K562 (cell line): ENCODE data around the gene UQCRHL. TPM values are rescaled to one million over a fixed set of nuclear protein-coding genes. Genes with fewer than 3 reads are reported as not detected.
A peak's percentile ranks its signal among the peaks of the same experiment; 100 is the strongest.

Source experiments
- ARID3A ChIP-seq: IDR thresholded peaks from 2 replicates; pipeline ENCODE4 v1.6.1; 2012; ENCODE audit warnings: low read depth, low read length, improper control_type of control experiment, borderline replicate concordance
- CGGBP1 ChIP-seq: fragments of 250-450 bp; sonication (Bioruptor Pico); IDR thresholded peaks from 2 replicates; pipeline ENCODE4 v1.9.0; 2021; ENCODE audit warnings: mild to moderate bottlenecking
- CREM ChIP-seq: IDR thresholded peaks from 2 replicates; pipeline ENCODE4 v1.6.1; 2014; ENCODE audit warnings: antibody characterized with exemption, low read depth
- ETV1 ChIP-seq: fragments of 450-650 bp; conservative IDR thresholded peaks from 2 replicates; pipeline ENCODE4 v1.6.1; 2016; ENCODE audit warnings: missing genetic modification characterization, control low read depth, low read depth, missing compliant biosample characterization
- GATAD2B ChIP-seq: fragments of 450-650 bp; IDR thresholded peaks from 2 replicates; pipeline ENCODE4 v1.6.1; 2017; ENCODE audit warnings: mild to moderate bottlenecking, borderline replicate concordance
- IRF2 ChIP-seq: sonication (generic); formaldehyde crosslinking; IDR thresholded peaks from 2 replicates; pipeline ENCODE4 v1.8.1; 2022; ENCODE audit warnings: mild to moderate bottlenecking, missing genetic modification reagents
- MTA1 ChIP-seq: fragments of 450-650 bp; IDR thresholded peaks from 2 replicates; pipeline ENCODE4 v1.6.1; 2017; ENCODE audit warnings: borderline replicate concordance
- NONO ChIP-seq, 2 experiments: fragments of 200-400 bp in 1 of 2; fragments of 450-650 bp in 1 of 2; formaldehyde crosslinking in 1 of 2; IDR thresholded peaks; 2 replicates each; pipeline ENCODE4 v1.6.1; 2017; ENCODE audit warnings: low read depth in 2 of 2, mild to moderate bottlenecking in 2 of 2, moderate library complexity in 2 of 2, low read length in 1 of 2
- PHB2 ChIP-seq: fragments of 450-650 bp; IDR thresholded peaks from 2 replicates; pipeline ENCODE4 v1.6.1; 2017; ENCODE audit warnings: low read depth
- PML ChIP-seq: IDR thresholded peaks from 2 replicates; pipeline ENCODE4 v1.6.1; 2012; ENCODE audit warnings: low read length, inconsistent platforms
- PRPF4 ChIP-seq: fragments of 200-400 bp; formaldehyde crosslinking; IDR thresholded peaks from one replicate; pipeline ENCODE4 v1.6.1; 2017; ENCODE audit warnings: low read length, low read depth, mild to moderate bottlenecking; ENCODE audit not compliant: insufficient read depth, poor library complexity, severe bottlenecking
- PTRF ChIP-seq: fragments of 450-650 bp; IDR thresholded peaks from 2 replicates; pipeline ENCODE4 v1.6.1; 2016; ENCODE audit warnings: mild to moderate bottlenecking, missing genetic modification characterization, missing compliant biosample characterization
- SIN3B ChIP-seq: fragments of 450-650 bp; IDR thresholded peaks from 2 replicates; pipeline ENCODE4 v1.6.1; 2017; ENCODE audit warnings: low read depth, mild to moderate bottlenecking, moderate library complexity
- SNIP1 ChIP-seq: fragments of 450-650 bp; IDR thresholded peaks from 2 replicates; pipeline ENCODE4 v1.7.1; 2017; ENCODE audit warnings: low read depth, mild to moderate bottlenecking
- SP2 ChIP-seq: IDR thresholded peaks from 2 replicates; pipeline ENCODE4 v1.6.1; 2011; ENCODE audit warnings: mild to moderate bottlenecking, low read depth, low read length, moderate library complexity; ENCODE audit not compliant: poor library complexity, severe bottlenecking; ENCODE audit errors: extremely low read depth
- SRSF9 ChIP-seq: fragments of 200-400 bp; formaldehyde crosslinking; IDR thresholded peaks from 2 replicates; pipeline ENCODE4 v1.6.1; 2017; ENCODE audit warnings: low read depth, low read length, borderline replicate concordance
- ZNF76 ChIP-seq: fragments of 250-450 bp; sonication (Bioruptor Pico); IDR thresholded peaks from 2 replicates; pipeline ENCODE4 v1.4.0; 2020; ENCODE audit warnings: mild to moderate bottlenecking, moderate library complexity, borderline replicate concordance
- polyA plus RNA-seq, 8 experiments: library from polyadenylated mRNA; depleted of rRNA in 4 of 8; stranded (reverse) in 5 of 8; unstranded in 3 of 8; fragments of >200 nt; fragmentation: Nextera tagmentation in 2 of 8; fragmentation: Illumina TruSeq in 1 of 8; extraction: Ambion mirVana in 2 of 8; extraction: Trizol in 1 of 8; gene quantifications; 2 replicates each; pipeline versions ENCODE4 v1.2.1 to v1.2.3, GENCODE V29; 2011 to 2014; ENCODE audit warnings: inconsistent platforms in 1 of 8, missing spikeins in 1 of 8
- total RNA-seq, 7 experiments: library from RNA; depleted of rRNA in 6 of 7; stranded (reverse); fragments of >200 nt in 6 of 7; fragmentation: Illumina TruSeq in 2 of 7; extraction: Trizol in 2 of 7; gene quantifications; 2 replicates each; pipeline versions ENCODE4 v1.2.1 to v1.2.3, GENCODE V29; 2011 to 2021; ENCODE audit warnings: low replicate concordance in 1 of 7
- TF ChIP-seq, protein P1 (sequence below): fragments of 450-650 bp; formaldehyde crosslinking; IDR thresholded peaks from 2 replicates; pipeline ENCODE4 v1.4.0; 2022; ENCODE audit warnings: mild to moderate bottlenecking, moderate library complexity
- TF ChIP-seq, protein P2 (sequence below): sonication (generic); formaldehyde crosslinking; IDR thresholded peaks from 2 replicates; pipeline ENCODE4 v1.8.0; 2023; ENCODE audit warnings: missing genetic modification reagents, mild to moderate bottlenecking, borderline replicate concordance

Gene UQCRHL
- total and polyA plus RNA-seq, 9 of the 15 experiments (the other 6 are each of a cell fraction or from before 2014, with no cell fraction given): 5.1 to 41.3 (median 21.8) TPM

DNA sequence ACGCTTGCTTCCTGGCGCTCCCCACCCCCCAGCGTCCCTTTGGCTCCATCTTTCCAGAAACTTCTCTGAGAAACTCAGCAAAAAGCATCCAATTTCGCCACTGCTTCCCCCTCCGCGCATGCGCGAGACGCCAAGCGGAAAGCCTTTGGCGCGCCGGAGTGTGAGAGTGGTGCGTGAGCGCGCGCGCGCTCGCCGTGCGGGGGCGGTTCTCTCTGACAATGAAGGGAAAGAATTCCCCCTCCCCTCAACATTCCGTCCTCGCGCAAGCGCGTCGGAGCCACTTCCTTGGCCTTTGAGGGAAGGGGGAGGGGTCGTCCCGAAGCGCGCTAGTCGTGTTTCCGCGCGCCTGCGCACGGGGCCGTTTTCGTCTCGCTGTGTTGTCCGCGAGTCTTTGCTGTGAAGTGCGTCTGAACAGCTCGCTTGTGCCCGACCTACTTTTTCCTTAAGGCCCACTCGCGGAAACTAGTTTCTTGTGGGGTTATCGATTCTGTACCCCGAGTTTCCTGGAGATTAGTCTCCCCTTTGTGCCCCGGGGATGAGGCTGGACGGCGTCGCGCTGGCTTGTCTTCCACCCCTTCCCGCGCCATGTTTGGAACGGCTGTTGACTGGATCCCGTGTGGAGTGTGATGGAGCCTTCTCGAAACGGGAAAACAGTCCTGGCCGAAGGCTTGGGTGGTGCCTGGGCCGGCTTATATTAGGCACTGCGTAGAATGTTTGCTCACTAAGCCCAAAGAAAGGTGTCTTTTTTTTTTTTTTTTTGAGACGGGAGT is 28.5 kb upstream of the UQCRHL start (continued):
- TF ChIP-seq PRPF4: no peak
- TF ChIP-seq PML: peak; percentile 87; the same call in 1 of the 2 replicates
- TF ChIP-seq SNIP1: no peak
- TF ChIP-seq, protein P1, sequence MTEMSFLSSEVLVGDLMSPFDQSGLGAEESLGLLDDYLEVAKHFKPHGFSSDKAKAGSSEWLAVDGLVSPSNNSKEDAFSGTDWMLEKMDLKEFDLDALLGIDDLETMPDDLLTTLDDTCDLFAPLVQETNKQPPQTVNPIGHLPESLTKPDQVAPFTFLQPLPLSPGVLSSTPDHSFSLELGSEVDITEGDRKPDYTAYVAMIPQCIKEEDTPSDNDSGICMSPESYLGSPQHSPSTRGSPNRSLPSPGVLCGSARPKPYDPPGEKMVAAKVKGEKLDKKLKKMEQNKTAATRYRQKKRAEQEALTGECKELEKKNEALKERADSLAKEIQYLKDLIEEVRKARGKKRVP: peak; percentile 72
- TF ChIP-seq CREM: no peak; the same call in 1 of the 2 replicates
- TF ChIP-seq, protein P2, sequence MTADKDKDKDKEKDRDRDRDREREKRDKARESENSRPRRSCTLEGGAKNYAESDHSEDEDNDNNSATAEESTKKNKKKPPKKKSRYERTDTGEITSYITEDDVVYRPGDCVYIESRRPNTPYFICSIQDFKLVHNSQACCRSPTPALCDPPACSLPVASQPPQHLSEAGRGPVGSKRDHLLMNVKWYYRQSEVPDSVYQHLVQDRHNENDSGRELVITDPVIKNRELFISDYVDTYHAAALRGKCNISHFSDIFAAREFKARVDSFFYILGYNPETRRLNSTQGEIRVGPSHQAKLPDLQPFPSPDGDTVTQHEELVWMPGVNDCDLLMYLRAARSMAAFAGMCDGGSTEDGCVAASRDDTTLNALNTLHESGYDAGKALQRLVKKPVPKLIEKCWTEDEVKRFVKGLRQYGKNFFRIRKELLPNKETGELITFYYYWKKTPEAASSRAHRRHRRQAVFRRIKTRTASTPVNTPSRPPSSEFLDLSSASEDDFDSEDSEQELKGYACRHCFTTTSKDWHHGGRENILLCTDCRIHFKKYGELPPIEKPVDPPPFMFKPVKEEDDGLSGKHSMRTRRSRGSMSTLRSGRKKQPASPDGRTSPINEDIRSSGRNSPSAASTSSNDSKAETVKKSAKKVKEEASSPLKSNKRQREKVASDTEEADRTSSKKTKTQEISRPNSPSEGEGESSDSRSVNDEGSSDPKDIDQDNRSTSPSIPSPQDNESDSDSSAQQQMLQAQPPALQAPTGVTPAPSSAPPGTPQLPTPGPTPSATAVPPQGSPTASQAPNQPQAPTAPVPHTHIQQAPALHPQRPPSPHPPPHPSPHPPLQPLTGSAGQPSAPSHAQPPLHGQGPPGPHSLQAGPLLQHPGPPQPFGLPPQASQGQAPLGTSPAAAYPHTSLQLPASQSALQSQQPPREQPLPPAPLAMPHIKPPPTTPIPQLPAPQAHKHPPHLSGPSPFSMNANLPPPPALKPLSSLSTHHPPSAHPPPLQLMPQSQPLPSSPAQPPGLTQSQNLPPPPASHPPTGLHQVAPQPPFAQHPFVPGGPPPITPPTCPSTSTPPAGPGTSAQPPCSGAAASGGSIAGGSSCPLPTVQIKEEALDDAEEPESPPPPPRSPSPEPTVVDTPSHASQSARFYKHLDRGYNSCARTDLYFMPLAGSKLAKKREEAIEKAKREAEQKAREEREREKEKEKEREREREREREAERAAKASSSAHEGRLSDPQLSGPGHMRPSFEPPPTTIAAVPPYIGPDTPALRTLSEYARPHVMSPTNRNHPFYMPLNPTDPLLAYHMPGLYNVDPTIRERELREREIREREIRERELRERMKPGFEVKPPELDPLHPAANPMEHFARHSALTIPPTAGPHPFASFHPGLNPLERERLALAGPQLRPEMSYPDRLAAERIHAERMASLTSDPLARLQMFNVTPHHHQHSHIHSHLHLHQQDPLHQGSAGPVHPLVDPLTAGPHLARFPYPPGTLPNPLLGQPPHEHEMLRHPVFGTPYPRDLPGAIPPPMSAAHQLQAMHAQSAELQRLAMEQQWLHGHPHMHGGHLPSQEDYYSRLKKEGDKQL: no peak
- peak; percentile 76 for TF ChIP-seq GATAD2B
- no peak for TF ChIP-seq IRF2 (CRISPR knock-in tag)
- TF ChIP-seq ETV1: 0 out of 2 replicates have a peak, but pooled peaks have one; percentile 29
- peak; percentile 43; the same call in 1 of the 2 replicates for TF ChIP-seq SIN3B
- no peak for TF ChIP-seq PHB2
- TF ChIP-seq MTA1: peak; percentile 81
- no peak for TF ChIP-seq CGGBP1 (CRISPR knock-in tag)
- no peak for TF ChIP-seq SRSF9
- TF ChIP-seq SP2: no peak
- peak; percentile 41; the same call in 1 of the 2 replicates for TF ChIP-seq ARID3A
- peak; percentile 20; the same call in 1 of the 2 replicates for TF ChIP-seq ZNF76
- TF ChIP-seq NONO (IDR thresholded peaks at IDR 0.05; ENCODE audit: low read depth in 2 of 2, low read length in 1 of 2): peak in 1 of 2 experiments; percentile 81; a peak in 1 of 4 replicates
- no peak for TF ChIP-seq PTRF (tag)
